Heart left ventricle (tissue), 16 donors: ENCODE data around the gene VAMP2. TPM values are rescaled to one million over a fixed set of nuclear protein-coding genes. Genes with fewer than 3 reads are reported as not detected.

Experiments used
- ATAC-seq, 4 donors: fragments of 200-7000 bp; cut with Tn5 transposase; one replicate each; pipeline ENCODE4 v1.9.1; 2020 to 2022; ENCODE audit warnings: moderate library complexity in 4 of 4, mild to moderate bottlenecking in 3 of 4, moderate number of reproducible peaks in 1 of 4
- DNase-seq, 5 donors: peaks; one replicate each; pipeline ENCODE4 v3.0.0-alpha.2; 2020
- H3K27ac ChIP-seq, 12 donors: fragments of 200-600 bp; sonication (generic) in 4 of 12; one replicate each; pipeline versions ENCODE4 v1.5.0 to v1.8.0; 2016 to 2022; ENCODE audit warnings: mild to moderate bottlenecking in 2 of 12
- H3K27me3 ChIP-seq, 9 donors: fragments of 200-600 bp; sonication (generic) in 2 of 9; one replicate each; pipeline versions ENCODE4 v1.5.1 to v1.8.0; 2016 to 2022; ENCODE audit warnings: mild to moderate bottlenecking in 3 of 9
- H3K36me3 ChIP-seq, 9 donors: fragments of 200-600 bp; sonication (generic) in 2 of 9; one replicate each; pipeline versions ENCODE4 v1.5.0 to v1.8.0; 2018 to 2022; ENCODE audit warnings: mild to moderate bottlenecking in 2 of 9
- H3K4me1 ChIP-seq, 12 donors: fragments of 200-600 bp; sonication (generic) in 4 of 12; one replicate each; pipeline versions ENCODE4 v1.5.0 to v1.8.0; 2016 to 2022; ENCODE audit warnings: mild to moderate bottlenecking in 3 of 12
- H3K4me3 ChIP-seq, 12 donors: fragments of 200-600 bp; sonication (generic) in 4 of 12; one replicate each; pipeline versions ENCODE4 v1.5.0 to v1.8.0; 2017 to 2022; ENCODE audit warnings: mild to moderate bottlenecking in 9 of 12, moderate library complexity in 4 of 12
- H3K9me3 ChIP-seq, 12 donors: fragments of 200-600 bp; sonication (generic) in 4 of 12; one replicate each; pipeline versions ENCODE4 v1.5.0 to v1.8.0; 2016 to 2022; ENCODE audit warnings: mild to moderate bottlenecking in 1 of 12
- CTCF ChIP-seq, 12 donors: fragments of 200-600 bp; sonication (generic) in 4 of 12; IDR thresholded peaks; one replicate each; pipeline versions ENCODE4 v1.5.0 to v1.8.0; 2018 to 2022; ENCODE audit warnings: antibody characterized with exemption in 12 of 12, mild to moderate bottlenecking in 5 of 12
- POLR2A ChIP-seq, 2 donors: fragments of 450-650 bp; IDR thresholded peaks; one replicate each; pipeline ENCODE4 v1.6.1; 2017; ENCODE audit warnings: antibody characterized with exemption in 2 of 2, mild to moderate bottlenecking in 2 of 2, moderate library complexity in 2 of 2
- WGBS, 4 donors: extraction: QIAGEN DNeasy Blood & Tissue Kit in 2 of 4; methylation state at CpG; one replicate each; pipeline versions ENCODE4 v1.1.5 to v1.1.7; 2013 to 2018; 5-methylcytosine and 5-hydroxymethylcytosine counted together
- intact Hi-C, 10 donors: fragments of 100-400 bp; cut with DNase I; formaldehyde crosslinking; loops; one replicate each; pipeline versions ENCODE4 v1.11.1 to v1.14.2; 2022
- long read RNA-seq, 3 donors: library from polyadenylated mRNA; unstranded; transcript quantifications; one replicate each; pipeline ENCODE4 v2.0.0, GENCODE V29; 2020 to 2021
- polyA plus RNA-seq, 2 donors: library from polyadenylated mRNA; stranded (reverse); fragments of 200-250 nt; gene quantifications; one replicate each; pipeline ENCODE4 v1.2.3, GENCODE V29; 2013
- total RNA-seq, 9 donors: library from RNA; depleted of rRNA in 2 of 9; stranded (reverse); fragments of >200 nt in 2 of 9; fragmentation: NEBNext Ultra II Directional in 3 of 9; extraction: Animal tissue kit (Norgen Biotek cat#: 25700) in 3 of 9; gene quantifications; one replicate each; pipeline versions ENCODE4 v1.1.0 to v1.2.4, GENCODE V29; 2016 to 2023
- donor health status: ischemic (EF 13 %, LVEDD 7.1; RV severe dilation, severe dysfunction).
- donor health status: healthy with polysubstance abuse.
- donor health status: DM: no; HTN: yes; CAD: no.
- donor health status: DM: no; HTN: no; CAD: no.
- donor health status: ischemic (EF 25% LVEDD 6.9; RV normal size, moderate dysfunction).
- donor health status: ischemic (EF 25% LVEDD 5.7; RV mildly dilated, moderate dysfunction).
- donor health status: healthy.
- donor health status: DM: yes; HTN: yes; CAD: no.
- donor health status: ischemic (EF 35%, LVEDD 5.7; RV mildly dilated, moderate dysfunction).
- donor health status: nonischemic (EF 11% LVEDD 7.7; RV severe dilation, severe dysfunction).
- donor health status: DM: yes; HTN: yes; CAD: no.
- donor health status: PGD.
- donor health status: ischemic (EF 29% LVEDD 5.4; RV normal size, mild dysfunction).
- donor health status: nonischemic (EF 23%, LVEDD 6.1; RV moderate dilation, normal function).

The VAMP2 gene
- 10 to 100 TPM; 21.5 to 67.2 (median 51.1) TPM for total RNA-seq
- 10 to 100 TPM; 49.0 to 50.6 TPM for polyA plus RNA-seq
- long read RNA-seq, donor 1, transcript VAMP2-201 (5 exons, 2,153 nt) = major isoform, 47 of 61 reads
- long read RNA-seq, donor 1, partial matches to known transcripts = 5 of 61 reads
- long read RNA-seq, donor 1, other reads (novel, unspliced or antisense) = 8 of 61 reads
- long read RNA-seq, donor 2, transcript VAMP2-201 (5 exons, 2,153 nt) = major isoform, 35 of 46 reads
- long read RNA-seq, donor 2, partial matches to known transcripts = 5 of 46 reads
- long read RNA-seq, donor 2, other reads (novel, unspliced or antisense) = 3 of 46 reads
- long read RNA-seq, donor 3, transcript VAMP2-201 (5 exons, 2,153 nt) = major isoform, 36 of 43 reads
- long read RNA-seq, donor 3, partial matches to known transcripts = 4 of 43 reads
- long read RNA-seq, donor 3, other reads (novel, unspliced or antisense) = 1 of 43 reads

- peak within 1 kb of the TSS; percentile 95 to 100 (median 100) for H3K27ac ChIP-seq
- peaks cover 0 to 33% (median 22%) of the 10 kb centered on the region in 9 donors for H3K36me3 ChIP-seq
- ATAC-seq (peak in 3 of 4 donors; percentile 46 to 69 (median 66)), DNase-seq (peak; percentile 81 to 92 (median 89))
- 0 to 2% (median 1%) methylated on average over 20 to 75 of the region's 75 CpGs for WGBS, 4 donors
- H3K4me3 ChIP-seq = peak within 1 kb of the TSS; percentile 82 to 100 (median 99)
- TF ChIP-seq CTCF (IDR thresholded peaks at IDR 0.05) = no peak
- TF ChIP-seq POLR2A (IDR thresholded peaks at IDR 0.05) = peak; percentile 60 to 79
- no peaks in the 10 kb centered on the region for H3K9me3 ChIP-seq
- peaks cover 22 to 62% (median 42%) of the 10 kb centered on the region in 12 donors for H3K4me1 ChIP-seq
- H3K27me3 ChIP-seq = no peaks in the 10 kb centered on the region
- intact Hi-C loops = loop anchor here in 3 of 10 donors (1.0 to 5.0 kb wide), 2 partner anchors 24 to 40 kb away; partner anchors contain the start of gene HES7 (in 3 of the 3)
These were observed at the start of gene VAMP2 for GRCh38 chr17:8162233-8162996. VAMP2 (minus strand) TSS chr17:8162948; CDS start chr17:8162879, 69 bp downstream.

DNA sequence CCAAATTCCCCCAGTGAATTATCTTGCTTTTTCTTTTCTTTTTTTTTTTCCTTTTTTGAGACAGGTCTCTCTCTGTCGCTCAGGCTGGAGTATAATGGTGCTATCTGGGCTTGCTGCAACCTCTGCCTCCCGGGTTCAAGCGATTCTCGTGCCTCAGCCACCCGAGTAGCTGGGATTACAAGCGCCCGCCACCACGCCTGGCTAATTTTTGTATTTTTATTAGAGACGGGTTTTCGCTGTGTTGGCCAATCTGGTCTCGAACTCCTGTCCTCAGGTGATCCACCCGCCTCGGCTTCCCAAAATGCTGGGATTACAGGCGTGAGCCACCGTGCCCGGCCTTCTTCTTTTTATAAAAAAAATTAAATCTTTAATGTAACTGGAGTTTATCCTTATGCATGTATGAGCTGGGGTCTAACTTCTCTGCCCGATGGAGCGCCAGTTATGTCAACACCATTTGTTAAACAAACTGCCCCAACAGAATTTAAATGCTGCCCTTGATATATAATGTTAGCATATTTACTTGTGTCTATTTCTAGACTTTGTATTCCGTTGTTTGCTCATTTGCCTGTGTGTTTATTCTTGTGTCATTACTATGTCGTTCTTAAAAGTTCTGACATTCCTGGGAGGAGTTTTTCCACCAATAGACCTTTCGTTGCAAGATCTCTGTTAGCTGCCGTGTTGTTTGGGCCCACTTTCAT, 48.2 kb upstream of the VAMP2 start:
- Histone ChIP-seq H3K4me1 (peaks cover 0 to 22% (median 8%) of the 10 kb centered on the region in 12 donors), H3K36me3 (no peaks in the 10 kb centered on the region), H3K27ac (peak overlapping the region; percentile 2 to 85 (median 76)), H3K9me3 (no peaks in the 10 kb centered on the region), H3K27me3 (no peaks in the 10 kb centered on the region), H3K4me3 (peak overlapping the region; percentile 22 to 73 (median 62))
- DNase-seq = no peak
- TF ChIP-seq CTCF (IDR thresholded peaks at IDR 0.05) (peak in 1 of 12 donors; percentile 1), POLR2A (IDR thresholded peaks at IDR 0.05) (no peak)
- intact Hi-C loops = no loop called here
- 17 to 24% (median 22%) methylated on average over 22 of the region's 22 CpGs for WGBS, 4 donors
- peak in 2 of 4 donors; percentile 35 to 47 for ATAC-seq

DNA sequence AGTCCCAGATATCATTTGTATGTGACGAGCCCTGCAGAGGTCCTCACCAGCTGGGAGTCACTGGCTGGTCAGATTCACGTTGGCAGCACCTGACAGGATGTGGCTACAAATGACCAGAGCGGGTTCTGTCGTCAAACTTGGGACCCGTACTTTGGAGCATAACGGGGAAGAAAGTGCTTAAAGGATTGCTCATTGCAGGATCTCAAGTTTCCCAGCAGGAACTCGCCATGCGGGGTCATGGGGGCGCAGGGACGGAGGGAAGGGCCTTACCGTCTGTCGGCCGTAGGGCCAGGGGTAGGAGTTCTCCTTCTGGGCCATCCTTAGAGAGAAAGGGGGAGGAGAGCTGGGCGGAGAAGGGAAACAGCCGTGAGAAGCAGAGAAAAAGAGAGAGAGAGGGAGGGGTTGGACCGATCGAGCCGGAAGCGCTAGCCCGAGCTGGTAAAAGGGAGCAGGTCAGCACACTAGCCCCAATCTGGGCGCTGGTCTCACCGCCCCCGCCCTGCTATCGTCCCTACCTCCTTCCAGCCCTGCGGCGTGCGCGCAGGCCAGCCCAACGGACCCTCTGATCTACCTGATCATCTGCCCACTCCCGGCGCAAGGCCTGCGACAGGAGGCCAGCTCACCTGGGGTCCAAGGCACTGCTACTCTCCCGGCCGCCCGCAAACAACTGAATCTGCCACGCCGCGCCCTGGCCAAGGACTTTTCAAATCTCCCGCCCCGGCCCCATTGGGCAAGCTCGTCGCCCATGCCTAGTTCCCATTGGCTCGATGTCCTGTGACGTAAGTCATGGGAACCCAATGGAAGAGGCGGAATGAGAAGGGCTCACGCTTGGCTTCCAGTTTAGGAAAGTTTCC, 47.4 kb upstream of the VAMP2 start, which contains the start of gene AURKB:
Gene AURKB (minus strand): TSS at position 669 of the 854 bp plus-strand sequence. CDS start 351 bp downstream, at position 318.
- Histone ChIP-seq H3K27me3 (no peaks in the 10 kb centered on the region), H3K4me3 (peak within 1 kb of the TSS; percentile 22 to 73 (median 62)), H3K9me3 (no peaks in the 10 kb centered on the region), H3K36me3 (no peaks in the 10 kb centered on the region), H3K4me1 (peaks cover 0 to 22% (median 8%) of the 10 kb centered on the region in 12 donors), H3K27ac (peak within 1 kb of the TSS; percentile 2 to 85 (median 76))
- intact Hi-C loops = no loop called here
- TF ChIP-seq POLR2A (IDR thresholded peaks at IDR 0.05) (no peak), CTCF (IDR thresholded peaks at IDR 0.05) (peak in 1 of 12 donors; percentile 9)
- ATAC-seq (peak; percentile 93 to 99 (median 99)), DNase-seq (peak; percentile 94 to 97 (median 96))
- 2% methylated on average over 42 to 46 of the region's 46 CpGs for WGBS, 4 donors
